SU-DHL-6 (cell line): ENCODE data around the gene CENPX.

ENCODE experiments used
- H2AFZ ChIP-seq: fragments of 200-600 bp; sonication (generic); 2 replicates; pipeline ENCODE4 v1.6.1; 2014; ENCODE audit warnings: low read depth, mild to moderate bottlenecking, moderate library complexity, mixed read lengths, antibody characterized with exemption, low read length; ENCODE audit not compliant: severe bottlenecking
- H3F3A ChIP-seq: fragments of 200-600 bp; shearing (Covaris generic); 2 replicates; pipeline ENCODE4 v1.6.0; 2016; ENCODE audit warnings: antibody characterized with exemption, mild to moderate bottlenecking; ENCODE audit not compliant: insufficient read depth
- H3K27ac ChIP-seq: fragments of 200-600 bp; sonication (generic); 2 replicates; pipeline ENCODE4 v1.5.1; 2016; ENCODE audit warnings: low read depth, mild to moderate bottlenecking, low read length, moderate library complexity, mixed read lengths
- H3K27me3 ChIP-seq: fragments of 200-600 bp; sonication (generic), shearing (Covaris generic); 2 replicates; pipeline ENCODE4 v1.6.0; 2014; ENCODE audit warnings: mild to moderate bottlenecking, low read length
- H3K36me3 ChIP-seq: fragments of 200-600 bp; sonication (generic); 2 replicates; pipeline ENCODE4 v1.6.1; 2014; ENCODE audit warnings: mild to moderate bottlenecking, low read length, mixed read lengths
- H3K4me2 ChIP-seq: fragments of 300-600, 200-600 bp; shearing (Covaris generic), sonication (generic); 2 replicates; pipeline ENCODE4 v1.6.0; 2014; ENCODE audit warnings: low read length, low read depth, mild to moderate bottlenecking; ENCODE audit not compliant: poor library complexity, severe bottlenecking
- H3K4me3 ChIP-seq: fragments of 200-600 bp; sonication (generic); 2 replicates; pipeline ENCODE4 v1.5.1; 2014; ENCODE audit warnings: antibody characterized with exemption, low read length, mild to moderate bottlenecking, mixed read lengths; ENCODE audit not compliant: insufficient read depth, poor library complexity, severe bottlenecking
- H3K79me2 ChIP-seq: fragments of 200-600 bp; sonication (generic); 2 replicates; pipeline ENCODE4 v1.6.1; 2014; ENCODE audit warnings: mild to moderate bottlenecking, low read length, moderate library complexity; ENCODE audit not compliant: insufficient read depth
- H3K9ac ChIP-seq: fragments of 200-600 bp; sonication (generic); 2 replicates; pipeline ENCODE4 v1.7.0; 2014; ENCODE audit warnings: mild to moderate bottlenecking, low read length
- H3K9me2 ChIP-seq: fragments of 200-600 bp; sonication (generic); replicated peaks from 2 replicates; pipeline ENCODE4 v1.6.1; 2014; ENCODE audit warnings: low read length; ENCODE audit not compliant: insufficient read depth
- H3K9me3 ChIP-seq: fragments of 200-600 bp; sonication (generic); 2 replicates; pipeline ENCODE4 v1.6.1; 2014; ENCODE audit warnings: low read length, mixed read lengths; ENCODE audit not compliant: insufficient read depth
- H4K20me1 ChIP-seq: fragments of 200-600 bp; sonication (generic); 2 replicates; pipeline ENCODE4 v1.6.1; 2014; ENCODE audit warnings: low read depth, mild to moderate bottlenecking, antibody characterized with exemption, low read length, moderate library complexity, mixed read lengths
- CTCF ChIP-seq: fragments of 200-600 bp; sonication (generic); IDR thresholded peaks from one replicate; pipeline ENCODE4 v1.5.1; 2017; ENCODE audit warnings: antibody characterized with exemption, mild to moderate bottlenecking, low read length, moderate library complexity; ENCODE audit not compliant: insufficient read depth, poor library complexity, severe bottlenecking
- EZH2phosphoT487 ChIP-seq: fragments of 200-600 bp; sonication (generic), shearing (Covaris generic); conservative IDR thresholded peaks from 2 replicates; pipeline ENCODE4 v1.6.1; 2018; ENCODE audit warnings: mild to moderate bottlenecking, antibody characterized with exemption, low read length, moderate library complexity, mixed read lengths

CENPX gene

DNA sequence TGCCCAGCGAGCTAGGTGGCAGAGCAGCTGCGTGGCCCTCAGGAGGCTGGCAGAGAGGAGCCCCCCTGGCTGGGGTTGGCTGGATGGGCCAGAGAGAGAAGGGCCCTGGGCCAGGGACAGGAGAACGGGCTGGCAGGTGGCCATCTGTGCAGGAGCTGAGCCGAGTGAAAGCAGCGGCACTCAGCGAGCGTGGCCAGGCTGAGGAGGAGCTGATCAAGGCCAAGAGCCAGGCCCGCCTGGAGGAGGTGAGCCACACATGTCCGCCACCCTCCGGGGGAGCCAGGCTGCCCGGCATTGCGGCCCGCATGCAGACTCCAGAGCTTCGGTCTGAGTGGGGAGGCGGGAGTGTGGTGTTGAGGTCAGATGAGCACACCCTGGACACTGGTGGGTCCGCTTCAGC is 6.7 kb upstream of the CENPX start:
- Histone ChIP-seq H4K20me1 (no peaks in the 10 kb centered on the region), H3K4me3 (no peak overlapping the region), H3K36me3 (no peaks in the 10 kb centered on the region), H3K27ac (no peak overlapping the region), H3K4me2 (no peak overlapping the region), H3K27me3 (no peaks in the 10 kb centered on the region), H3K9me3 (no peaks in the 10 kb centered on the region), H2AFZ (no peak overlapping the region), H3K9ac (no peak overlapping the region), H3K79me2 (no peaks in the 10 kb centered on the region), H3F3A (no peaks in the 10 kb centered on the region), H3K9me2 (no peaks in the 10 kb centered on the region)
- no peak for TF ChIP-seq CTCF
- TF ChIP-seq EZH2phosphoT487 = no peak

GRCh38 chr17:82028966-82029365 is 6.3 kb upstream of the CENPX start:
- Histone ChIP-seq H3K79me2 (peaks cover 4% of the 10 kb centered on the region; the same call in 1 of the 2 replicates), H2AFZ (no peak overlapping the region), H4K20me1 (no peaks in the 10 kb centered on the region), H3K4me2 (no peak overlapping the region), H3F3A (no peaks in the 10 kb centered on the region), H3K27ac (no peak overlapping the region), H3K27me3 (no peaks in the 10 kb centered on the region), H3K4me3 (no peak overlapping the region), H3K9ac (no peak overlapping the region), H3K9me3 (no peaks in the 10 kb centered on the region), H3K9me2 (no peaks in the 10 kb centered on the region), H3K36me3 (no peaks in the 10 kb centered on the region)
- TF ChIP-seq EZH2phosphoT487 = no peak
- TF ChIP-seq CTCF = no peak

DNA sequence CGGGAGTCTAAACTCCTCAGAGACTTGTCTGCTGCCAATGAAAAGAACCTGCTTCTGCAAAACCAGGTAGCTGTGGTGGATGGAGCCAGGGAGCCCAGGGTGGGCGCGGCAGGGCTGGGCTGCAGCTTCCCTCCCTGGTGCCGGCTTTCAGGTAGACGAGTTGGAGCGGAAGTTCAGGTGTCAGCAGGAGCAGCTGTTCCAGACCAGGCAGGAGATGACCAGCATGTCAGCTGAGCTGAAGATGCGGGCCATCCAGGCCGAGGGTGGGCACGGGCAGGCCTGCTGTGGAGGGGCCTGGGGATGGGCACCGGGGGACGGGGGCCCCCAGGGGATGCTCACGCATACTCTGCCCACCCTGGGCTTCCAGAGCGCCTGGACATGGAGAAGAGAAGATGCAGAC is 5.6 kb upstream of the CENPX start:
- Histone ChIP-seq H3K27ac (no peak overlapping the region), H2AFZ (no peak overlapping the region), H3K27me3 (no peaks in the 10 kb centered on the region), H3K4me3 (no peak overlapping the region), H3K9me3 (no peaks in the 10 kb centered on the region), H4K20me1 (no peaks in the 10 kb centered on the region), H3F3A (no peaks in the 10 kb centered on the region), H3K36me3 (no peaks in the 10 kb centered on the region), H3K9ac (no peak overlapping the region), H3K79me2 (peaks cover 10% of the 10 kb centered on the region; the same call in 1 of the 2 replicates), H3K9me2 (no peaks in the 10 kb centered on the region), H3K4me2 (no peak overlapping the region)
- TF ChIP-seq EZH2phosphoT487 (no peak), CTCF (no peak)
